ENCODE measurements around the gene ANGPTL7. TPM values are rescaled to one million over a fixed set of nuclear protein-coding genes. Genes with fewer than 3 reads are reported as not detected.

ANGPTL7 gene, protein sequence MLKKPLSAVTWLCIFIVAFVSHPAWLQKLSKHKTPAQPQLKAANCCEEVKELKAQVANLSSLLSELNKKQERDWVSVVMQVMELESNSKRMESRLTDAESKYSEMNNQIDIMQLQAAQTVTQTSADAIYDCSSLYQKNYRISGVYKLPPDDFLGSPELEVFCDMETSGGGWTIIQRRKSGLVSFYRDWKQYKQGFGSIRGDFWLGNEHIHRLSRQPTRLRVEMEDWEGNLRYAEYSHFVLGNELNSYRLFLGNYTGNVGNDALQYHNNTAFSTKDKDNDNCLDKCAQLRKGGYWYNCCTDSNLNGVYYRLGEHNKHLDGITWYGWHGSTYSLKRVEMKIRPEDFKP
- under 0.01 and 0.65 TPM in 2 replicates for total RNA-seq (ENCODE audit: low replicate concordance)

DNA sequence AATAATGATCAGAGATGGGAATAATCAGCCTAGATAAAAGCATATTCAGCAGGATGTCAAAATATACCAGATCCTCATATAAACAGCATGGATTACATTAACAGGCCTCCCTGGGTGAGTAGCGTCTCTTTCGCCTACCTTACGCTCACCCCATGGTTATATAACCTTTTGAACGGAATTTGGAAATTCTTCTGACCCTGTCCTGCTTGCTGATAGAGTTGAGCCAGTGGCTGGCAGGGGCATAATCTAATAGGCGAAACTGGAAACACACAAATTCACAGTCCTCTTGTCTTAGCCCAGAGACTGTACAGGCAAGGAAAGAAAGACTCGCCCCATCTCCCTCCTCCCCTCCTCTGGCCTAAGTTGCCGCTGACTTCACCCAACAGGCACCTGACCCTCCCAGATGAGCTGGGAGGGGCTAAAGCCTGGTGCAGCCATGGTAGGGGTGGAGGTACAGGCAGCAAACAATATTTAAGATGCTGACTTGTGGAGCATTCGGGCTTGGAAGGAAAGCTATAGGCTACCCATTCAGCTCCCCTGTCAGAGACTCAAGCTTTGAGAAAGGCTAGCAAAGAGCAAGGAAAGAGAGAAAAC lies at the start of gene ANGPTL7:
Gene ANGPTL7 (plus strand): TSS at position 498 of the 594 bp plus-strand sequence. CDS start 225 bp downstream, outside the sequence.
- TF ChIP-seq, protein P1, sequence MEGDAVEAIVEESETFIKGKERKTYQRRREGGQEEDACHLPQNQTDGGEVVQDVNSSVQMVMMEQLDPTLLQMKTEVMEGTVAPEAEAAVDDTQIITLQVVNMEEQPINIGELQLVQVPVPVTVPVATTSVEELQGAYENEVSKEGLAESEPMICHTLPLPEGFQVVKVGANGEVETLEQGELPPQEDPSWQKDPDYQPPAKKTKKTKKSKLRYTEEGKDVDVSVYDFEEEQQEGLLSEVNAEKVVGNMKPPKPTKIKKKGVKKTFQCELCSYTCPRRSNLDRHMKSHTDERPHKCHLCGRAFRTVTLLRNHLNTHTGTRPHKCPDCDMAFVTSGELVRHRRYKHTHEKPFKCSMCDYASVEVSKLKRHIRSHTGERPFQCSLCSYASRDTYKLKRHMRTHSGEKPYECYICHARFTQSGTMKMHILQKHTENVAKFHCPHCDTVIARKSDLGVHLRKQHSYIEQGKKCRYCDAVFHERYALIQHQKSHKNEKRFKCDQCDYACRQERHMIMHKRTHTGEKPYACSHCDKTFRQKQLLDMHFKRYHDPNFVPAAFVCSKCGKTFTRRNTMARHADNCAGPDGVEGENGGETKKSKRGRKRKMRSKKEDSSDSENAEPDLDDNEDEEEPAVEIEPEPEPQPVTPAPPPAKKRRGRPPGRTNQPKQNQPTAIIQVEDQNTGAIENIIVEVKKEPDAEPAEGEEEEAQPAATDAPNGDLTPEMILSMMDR (IDR thresholded peaks at IDR 0.05; ENCODE audit: insufficient read depth, low read length) = no peak
- no peak for DNase-seq (ENCODE audit: low read depth)
- no peak within 1 kb of the TSS for H3K4me3 ChIP-seq (ENCODE audit: low read depth, low read length)

DNA sequence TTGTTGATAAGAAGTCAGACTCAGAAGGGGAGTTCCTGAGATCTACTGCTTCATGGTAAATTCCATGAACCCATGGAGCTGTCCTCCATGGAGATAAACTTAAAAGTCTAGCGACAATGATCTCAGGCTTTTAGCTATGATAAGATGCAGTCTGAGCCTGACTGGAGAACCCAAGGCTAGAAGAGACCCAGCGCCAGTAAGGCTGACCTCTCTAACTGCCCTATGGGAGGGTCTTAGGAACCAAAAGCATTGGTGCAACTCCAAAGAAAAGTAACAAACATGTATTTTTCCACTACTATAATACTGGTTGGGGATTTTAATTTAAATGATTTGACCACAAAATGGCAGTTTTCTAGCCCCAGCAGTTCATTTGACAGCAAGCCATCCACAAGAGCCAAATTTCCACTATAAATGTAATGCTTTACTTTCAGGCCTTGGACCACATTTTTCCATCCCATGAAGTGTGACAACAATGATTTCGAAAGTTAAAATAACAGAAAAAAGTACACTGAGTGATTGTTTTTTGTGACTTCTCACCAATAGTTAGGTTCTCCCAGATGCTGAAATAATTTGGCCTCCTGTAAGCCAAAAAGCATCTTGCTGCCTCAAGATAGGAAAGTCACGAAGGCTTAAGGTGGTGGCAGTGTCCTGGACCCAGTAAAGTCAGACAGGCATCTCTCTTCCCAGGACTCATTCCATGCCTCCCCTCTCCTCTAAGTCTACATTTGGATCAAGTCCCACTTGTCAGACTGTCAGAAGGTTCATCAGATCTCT lies 46.4 kb upstream of the ANGPTL7 start:
- no peak overlapping the region for H3K4me3 ChIP-seq (ENCODE audit: low read depth, low read length)
- TF ChIP-seq, protein P1 (IDR thresholded peaks at IDR 0.05; ENCODE audit: insufficient read depth, low read length) = no peak
- no peak for DNase-seq (ENCODE audit: low read depth)

DNA sequence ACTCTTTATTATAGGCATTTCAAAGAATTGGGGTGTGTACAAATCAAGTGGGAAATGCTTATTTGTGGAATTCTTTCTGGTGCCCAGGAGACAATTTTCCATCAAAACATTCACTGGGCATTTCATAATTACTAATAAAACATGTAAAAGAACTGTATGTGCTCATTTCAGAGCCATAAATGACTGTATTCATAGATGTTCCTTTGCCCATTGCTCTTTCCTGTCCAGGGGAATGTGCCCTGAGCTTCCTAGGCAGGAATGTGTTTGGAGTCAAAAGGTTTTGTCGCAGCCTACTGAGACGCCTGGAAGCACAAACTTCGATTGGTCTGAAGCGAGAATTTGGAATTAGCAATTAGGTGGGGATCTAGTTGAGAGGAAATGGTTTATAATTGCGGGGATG lies 45.8 kb upstream of the ANGPTL7 start:
- no peak for DNase-seq (ENCODE audit: low read depth)
- TF ChIP-seq, protein P1 (IDR thresholded peaks at IDR 0.05; ENCODE audit: insufficient read depth, low read length) = no peak
- no peak overlapping the region for H3K4me3 ChIP-seq (ENCODE audit: low read depth, low read length)

DNA sequence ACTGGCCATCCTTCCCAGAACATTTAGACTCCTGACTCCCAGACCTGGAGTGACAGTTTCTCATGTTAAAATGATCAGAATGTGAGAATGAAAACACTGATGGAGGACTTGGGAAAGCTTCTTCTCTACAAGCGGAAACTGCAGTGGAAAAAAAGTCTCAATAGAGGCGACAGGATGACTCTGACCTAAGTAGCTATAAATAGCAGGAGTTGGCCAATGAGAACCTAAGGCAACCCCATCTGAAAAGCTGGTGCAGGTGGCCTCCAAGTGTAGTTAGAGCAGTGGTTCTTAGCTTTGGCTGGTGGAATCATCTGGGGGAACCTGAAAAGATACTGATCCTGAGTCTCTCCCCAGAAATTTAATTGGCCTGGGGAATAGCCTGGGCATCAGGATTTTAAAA lies 45.2 kb upstream of the ANGPTL7 start:
- TF ChIP-seq, protein P1 (IDR thresholded peaks at IDR 0.05; ENCODE audit: insufficient read depth, low read length) = no peak
- no peak for DNase-seq (ENCODE audit: low read depth)

DNA sequence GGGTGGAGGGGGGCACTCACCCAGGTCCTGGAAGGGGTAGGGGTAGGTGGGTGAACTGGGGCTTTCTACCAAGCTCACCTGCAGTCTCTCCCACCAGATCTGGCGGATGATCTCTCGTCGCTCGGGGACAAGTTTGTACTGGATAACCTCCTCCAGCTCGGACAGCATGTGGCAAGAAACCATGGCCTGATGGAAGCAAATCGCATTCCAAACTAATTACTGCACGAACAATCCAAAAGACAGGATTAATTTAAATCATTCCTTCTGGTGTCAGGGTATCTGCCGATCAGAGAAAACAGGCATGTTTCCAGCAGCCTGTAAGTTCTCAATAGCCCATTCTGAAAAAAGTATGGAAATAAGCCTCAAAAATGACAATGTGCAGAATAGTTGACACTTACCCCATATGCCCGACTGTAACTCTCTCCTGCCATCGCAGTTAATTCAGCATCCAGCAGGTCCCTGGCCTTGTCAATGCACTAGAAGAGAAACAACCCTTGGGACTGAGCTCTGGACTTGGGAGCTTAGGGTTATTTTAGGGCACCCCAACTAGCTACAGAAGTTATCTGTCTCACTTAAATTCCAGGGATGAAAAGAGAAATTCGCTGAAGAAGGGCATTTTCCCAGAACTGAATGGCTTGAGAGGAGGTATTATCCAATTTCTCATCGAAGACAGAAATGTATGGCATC lies 44.4 kb upstream of the ANGPTL7 start:
- no peak overlapping the region for H3K4me3 ChIP-seq (ENCODE audit: low read depth, low read length)
- DNase-seq (ENCODE audit: low read depth) = no peak
- TF ChIP-seq, protein P1 (IDR thresholded peaks at IDR 0.05; ENCODE audit: insufficient read depth, low read length) = no peak

More for the DNA sequence above, 45.2 kb upstream of the ANGPTL7 start:
- no peak overlapping the region for H3K4me3 ChIP-seq (ENCODE audit: low read depth, low read length)

DNA sequence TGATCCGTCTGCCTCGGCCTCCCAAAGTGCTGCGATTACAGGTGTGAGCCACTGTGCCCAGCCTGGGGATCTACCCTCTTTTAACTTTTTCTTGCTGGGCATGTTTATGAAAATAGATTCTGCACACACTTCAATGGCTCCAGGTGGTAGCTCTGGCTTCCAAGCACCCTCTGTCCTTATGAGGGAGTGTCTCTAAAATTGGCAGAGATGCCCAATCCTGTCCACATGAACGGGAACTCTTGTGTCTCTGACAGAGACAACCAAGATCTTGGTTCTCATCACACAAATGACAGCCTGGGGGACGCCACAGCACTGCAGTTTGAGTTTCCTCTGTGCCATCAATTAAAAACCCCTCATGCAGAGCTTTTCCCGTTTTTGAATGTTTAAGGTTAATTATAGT lies 43.4 kb upstream of the ANGPTL7 start:
- no peak for DNase-seq (ENCODE audit: low read depth)
- TF ChIP-seq, protein P1 (IDR thresholded peaks at IDR 0.05; ENCODE audit: insufficient read depth, low read length) = no peak
- H3K4me3 ChIP-seq (ENCODE audit: low read depth, low read length) = no peak overlapping the region

Data from fibroblast of the aortic adventitia (primary cell).